A673 (cell line): ENCODE results near the gene SFTPA2.

ENCODE experiments used
- EZH2 ChIP-seq: fragments of 200-600 bp; sonication (generic); IDR thresholded peaks from 2 replicates; pipeline ENCODE4 v1.6.1; 2017; ENCODE audit warnings: borderline replicate concordance, low read depth, mild to moderate bottlenecking, mixed read lengths, antibody characterized with exemption, low read length; ENCODE audit not compliant: poor library complexity, severe bottlenecking
- TF ChIP-seq, protein P1 (sequence below): fragments of 300-800, 200-600 bp; sonication (generic); conservative IDR thresholded peaks from 2 replicates; pipeline ENCODE4 v1.5.1; 2017; ENCODE audit warnings: low read depth, mild to moderate bottlenecking, antibody characterized with exemption, low read length, moderate library complexity, mixed read lengths

DNA sequence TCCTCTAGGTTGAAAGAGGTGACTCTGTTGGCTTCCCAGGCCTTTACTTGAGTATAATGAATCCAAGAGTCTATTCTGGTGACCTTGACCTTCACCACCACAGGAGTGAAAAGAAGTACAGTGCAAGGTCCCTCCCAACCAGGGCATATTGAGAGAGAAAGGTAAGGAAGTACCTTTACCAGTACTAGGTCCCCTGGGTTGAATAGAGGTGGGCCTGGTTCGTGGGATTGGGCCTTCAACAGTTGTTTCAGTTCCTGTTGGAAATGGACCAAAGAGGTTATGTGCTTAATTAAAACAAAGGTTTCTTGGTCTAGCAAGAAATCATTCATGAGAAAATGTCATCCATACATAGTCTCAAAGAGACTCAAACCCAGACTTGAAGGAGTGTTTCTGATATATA, 44.1 kb upstream of the SFTPA2 start:
- TF ChIP-seq EZH2 = no peak
- TF ChIP-seq, protein P1, sequence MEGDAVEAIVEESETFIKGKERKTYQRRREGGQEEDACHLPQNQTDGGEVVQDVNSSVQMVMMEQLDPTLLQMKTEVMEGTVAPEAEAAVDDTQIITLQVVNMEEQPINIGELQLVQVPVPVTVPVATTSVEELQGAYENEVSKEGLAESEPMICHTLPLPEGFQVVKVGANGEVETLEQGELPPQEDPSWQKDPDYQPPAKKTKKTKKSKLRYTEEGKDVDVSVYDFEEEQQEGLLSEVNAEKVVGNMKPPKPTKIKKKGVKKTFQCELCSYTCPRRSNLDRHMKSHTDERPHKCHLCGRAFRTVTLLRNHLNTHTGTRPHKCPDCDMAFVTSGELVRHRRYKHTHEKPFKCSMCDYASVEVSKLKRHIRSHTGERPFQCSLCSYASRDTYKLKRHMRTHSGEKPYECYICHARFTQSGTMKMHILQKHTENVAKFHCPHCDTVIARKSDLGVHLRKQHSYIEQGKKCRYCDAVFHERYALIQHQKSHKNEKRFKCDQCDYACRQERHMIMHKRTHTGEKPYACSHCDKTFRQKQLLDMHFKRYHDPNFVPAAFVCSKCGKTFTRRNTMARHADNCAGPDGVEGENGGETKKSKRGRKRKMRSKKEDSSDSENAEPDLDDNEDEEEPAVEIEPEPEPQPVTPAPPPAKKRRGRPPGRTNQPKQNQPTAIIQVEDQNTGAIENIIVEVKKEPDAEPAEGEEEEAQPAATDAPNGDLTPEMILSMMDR = no peak
